HEK293T (cell line): Measurements from ENCODE around the gene SELENOT.

Source experiments
- ARNT ChIP-seq: fragments of 450-650 bp; IDR thresholded peaks from 2 replicates; pipeline ENCODE4 v1.6.1; 2017; ENCODE audit warnings: mild to moderate bottlenecking
- BHLHE40 ChIP-seq: fragments of 450-650 bp; IDR thresholded peaks from 2 replicates; pipeline ENCODE4 v1.6.1; 2016; ENCODE audit warnings: mild to moderate bottlenecking, moderate library complexity, borderline replicate concordance
- FOXA1 ChIP-seq: fragments of 450-650 bp; IDR thresholded peaks from 2 replicates; pipeline ENCODE4 v1.6.1; 2016; ENCODE audit warnings: mild to moderate bottlenecking
- FOXK2 ChIP-seq: fragments of 450-650 bp; IDR thresholded peaks from 2 replicates; pipeline ENCODE4 v1.6.1; 2016; ENCODE audit warnings: mild to moderate bottlenecking
- LEF1 ChIP-seq: fragments of 450-650 bp; IDR thresholded peaks from 2 replicates; pipeline ENCODE4 v1.6.1; 2017; ENCODE audit warnings: mild to moderate bottlenecking, borderline replicate concordance
- NFRKB ChIP-seq: fragments of 450-650 bp; IDR thresholded peaks from 2 replicates; pipeline ENCODE4 v1.6.1; 2016; ENCODE audit warnings: mild to moderate bottlenecking, moderate library complexity
- SP1 ChIP-seq: fragments of 450-650 bp; IDR thresholded peaks from 2 replicates; pipeline ENCODE4 v1.6.1; 2017

- TF ChIP-seq BHLHE40, result no peak
- TF ChIP-seq FOXK2, result no peak
- no peak for TF ChIP-seq FOXA1
- TF ChIP-seq ARNT, result no peak
- no peak for TF ChIP-seq SP1
- no peak for TF ChIP-seq LEF1
- TF ChIP-seq NFRKB, result no peak
Observed at GRCh38 chr3:150666167-150666566, 63.0 kb downstream of the SELENOT start.
